Activated T-cell treated with anti-CD3 and anti-CD28 coated beads, Interleukin-2, amount 50 U/mL, for 48 hours (primary cell): Measurements from ENCODE around the gene EOGT.

ENCODE experiments used
- DNase-seq, 2 experiments: peaks; one replicate each; pipeline ENCODE4 v3.0.0-alpha.2; 2020

Gene EOGT

DNA sequence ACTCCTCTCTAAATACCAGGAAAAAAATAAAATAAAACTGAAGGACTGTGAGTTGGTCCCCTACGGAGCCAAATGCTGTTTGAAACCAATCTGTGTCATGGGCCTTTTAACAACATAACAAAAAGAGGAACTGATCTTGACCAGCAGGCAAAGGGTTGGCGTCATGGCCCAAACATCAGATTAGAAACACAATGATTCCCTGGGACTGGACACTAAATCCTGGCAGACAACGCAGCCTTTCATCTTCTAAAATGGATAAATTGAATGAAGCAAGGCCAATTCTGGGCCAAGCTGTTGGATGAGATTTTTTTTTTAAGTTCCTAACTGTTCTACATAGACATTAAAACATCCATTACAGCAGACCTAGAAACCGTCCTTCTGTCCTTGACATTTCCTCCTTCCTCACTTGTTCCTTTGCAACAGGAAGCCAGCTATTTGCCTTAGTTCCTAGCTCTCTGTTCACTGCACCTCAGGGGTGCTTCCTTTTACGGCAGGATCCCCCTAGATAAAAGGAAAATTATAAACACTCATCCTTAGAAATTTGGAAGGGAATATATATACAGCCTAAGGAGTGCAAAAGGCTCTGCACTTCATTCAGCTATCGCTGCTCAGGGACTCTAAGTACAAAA is 59.6 kb downstream of the EOGT start:
- no peak for DNase-seq

DNA sequence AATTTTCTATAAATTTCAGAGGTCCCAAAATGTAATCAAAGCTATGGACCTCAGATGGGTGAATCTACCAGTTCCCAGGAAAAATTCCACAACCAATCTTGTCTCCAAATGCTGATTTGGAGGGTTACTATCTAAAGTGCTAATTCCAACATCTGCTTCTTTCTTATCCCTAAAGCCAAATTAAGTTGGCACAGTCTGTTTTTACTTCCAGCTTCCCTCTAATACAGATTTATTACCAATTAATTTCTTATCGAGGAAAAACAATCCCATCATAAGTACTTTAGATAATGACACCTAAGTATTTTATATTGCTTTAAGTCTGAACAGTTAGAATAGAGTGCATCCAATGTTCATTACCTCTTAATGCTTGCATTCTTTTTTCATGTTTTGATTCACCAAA is 68.3 kb downstream of the EOGT start:
- no peak for DNase-seq

DNA sequence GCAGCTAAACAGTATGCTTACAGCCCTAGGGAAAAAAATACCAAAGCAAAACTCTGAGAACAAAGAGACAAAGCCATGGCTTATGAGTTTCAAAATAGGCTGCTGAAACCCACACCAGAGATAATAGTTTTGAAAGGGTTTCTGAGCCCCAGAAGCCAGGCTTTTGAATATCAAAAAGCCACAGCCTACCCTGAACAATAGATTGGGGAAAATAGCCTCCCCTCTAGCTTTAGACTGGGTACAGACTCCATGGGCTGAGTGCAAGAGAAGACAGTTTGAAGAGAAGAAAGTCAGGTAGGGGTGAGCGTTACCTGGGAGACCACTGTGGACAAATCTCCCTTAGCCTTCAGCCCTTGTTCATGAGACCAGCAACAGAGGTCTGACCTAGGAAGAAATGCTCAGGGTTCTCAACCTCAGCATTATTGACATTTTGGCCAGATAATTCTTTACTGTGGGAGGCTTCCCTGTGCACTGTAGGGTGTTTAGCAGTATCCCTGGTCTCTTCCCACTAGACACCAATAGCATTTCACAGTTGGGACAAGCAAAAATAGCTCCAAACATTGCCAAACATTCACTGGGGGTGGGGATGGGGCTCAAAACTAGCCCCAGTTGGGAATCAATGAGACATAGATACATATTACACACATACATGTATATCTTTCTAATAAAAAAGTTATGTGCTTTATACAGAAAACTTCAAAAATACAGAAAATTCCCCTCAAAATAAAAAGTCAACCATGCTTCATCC is 69.6 kb downstream of the EOGT start:
- no peak for DNase-seq

DNA sequence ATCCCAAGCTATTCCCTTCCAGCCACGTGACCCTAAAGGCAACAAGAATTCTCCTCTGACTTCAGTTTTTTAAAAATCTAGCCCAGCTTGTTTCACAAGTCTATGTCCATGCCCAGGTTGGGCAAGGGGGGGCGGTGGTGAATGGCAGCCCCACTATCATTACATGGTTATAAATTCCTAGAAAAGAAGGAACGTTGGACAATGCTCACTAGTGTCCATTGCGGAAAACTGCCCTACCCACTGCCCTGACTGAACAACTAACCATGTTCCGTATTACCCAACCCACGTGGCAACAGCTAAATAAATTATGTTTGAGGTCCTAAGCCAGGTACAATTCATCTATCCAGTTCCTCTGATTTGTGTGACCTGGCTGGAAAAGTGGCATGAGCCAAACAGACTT is 72.4 kb downstream of the EOGT start:
- DNase-seq: no peak

DNA sequence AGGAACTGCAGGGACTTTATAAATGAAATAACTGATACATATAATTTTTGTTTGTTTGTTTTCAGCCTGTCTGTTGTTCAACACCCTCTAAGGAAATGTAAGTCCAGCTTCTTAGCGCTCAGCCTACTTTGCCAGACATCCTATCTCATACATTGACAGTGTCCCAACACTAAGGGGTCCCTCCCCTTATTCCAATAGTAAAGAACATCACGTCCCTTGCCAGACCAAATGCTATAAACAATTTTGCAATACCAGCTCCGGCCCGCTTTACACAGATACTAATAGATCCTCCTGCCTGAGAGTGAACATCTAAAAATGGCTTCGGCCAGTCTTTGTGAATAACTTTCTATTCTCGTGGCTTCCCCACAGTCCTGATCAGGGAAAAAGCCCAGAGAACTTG is 76.6 kb downstream of the EOGT start:
- DNase-seq: no peak

DNA sequence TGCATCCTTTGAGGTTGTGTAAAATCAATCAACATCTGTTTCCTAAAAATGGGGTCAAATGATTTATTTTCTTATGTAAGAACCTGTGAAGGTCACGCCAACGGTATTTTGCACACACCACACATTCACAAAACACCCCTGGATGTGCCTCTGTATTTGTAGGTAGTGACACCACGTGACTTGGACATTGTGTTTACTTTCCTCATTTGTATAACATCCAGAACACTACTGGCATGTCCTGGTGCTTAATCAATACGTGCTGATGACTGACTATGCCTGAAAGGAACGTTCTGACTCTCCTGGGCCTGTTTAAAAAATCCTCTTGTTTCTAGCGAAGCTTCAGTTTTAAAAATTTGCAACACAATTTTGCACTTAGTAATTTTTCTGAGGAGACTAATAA is 77.7 kb downstream of the EOGT start:
- no peak for DNase-seq

DNA sequence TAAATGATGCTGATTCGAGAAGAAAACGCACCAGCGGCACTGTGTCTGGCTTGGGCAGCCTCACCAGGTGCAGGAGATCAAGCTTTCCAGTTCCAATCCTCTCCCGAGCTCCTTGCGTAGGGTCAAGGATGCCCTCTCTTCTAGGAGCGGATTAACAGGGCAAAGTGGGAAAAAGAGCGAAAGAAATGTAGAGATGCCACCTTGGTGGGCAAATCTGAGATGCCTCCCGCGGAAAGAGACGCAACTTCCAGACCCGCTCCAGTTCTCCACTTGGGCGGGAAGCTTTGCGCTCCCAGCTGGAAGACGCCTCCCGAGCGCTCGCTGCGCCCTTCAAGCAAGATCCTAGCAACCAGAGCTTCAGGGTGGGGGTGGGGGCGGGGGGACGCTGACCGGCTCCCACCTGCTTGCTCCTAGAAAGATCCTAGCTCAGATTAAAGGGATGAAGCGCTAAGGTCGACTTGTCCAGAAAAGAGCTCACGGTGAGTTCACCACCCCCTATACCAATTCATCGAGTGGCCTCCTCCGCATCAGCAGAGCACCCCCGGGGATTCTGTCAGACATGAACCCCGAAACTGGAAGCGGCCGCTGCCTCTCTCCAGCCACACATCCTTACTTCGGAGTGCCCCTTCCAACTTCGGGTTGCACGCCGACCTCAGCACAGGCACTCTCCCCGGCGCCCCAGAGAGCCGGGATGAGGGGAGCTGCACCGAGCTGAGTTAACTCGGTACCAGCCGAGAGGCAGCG is 81.9 kb downstream of the EOGT start:
- no peak for DNase-seq
